SK-N-MC (cell line): ENCODE measurements around the gene ABCB9.

ENCODE experiments used
- EZH2 ChIP-seq: fragments of 200-600 bp; sonication (generic); IDR thresholded peaks from one replicate; pipeline ENCODE4 v1.6.1; 2017; ENCODE audit warnings: antibody characterized with exemption
- POLR2AphosphoS5 ChIP-seq: IDR thresholded peaks from 2 replicates; pipeline ENCODE4 v1.6.1; 2012; ENCODE audit warnings: mild to moderate bottlenecking, low read depth, low read length, borderline replicate concordance

DNA sequence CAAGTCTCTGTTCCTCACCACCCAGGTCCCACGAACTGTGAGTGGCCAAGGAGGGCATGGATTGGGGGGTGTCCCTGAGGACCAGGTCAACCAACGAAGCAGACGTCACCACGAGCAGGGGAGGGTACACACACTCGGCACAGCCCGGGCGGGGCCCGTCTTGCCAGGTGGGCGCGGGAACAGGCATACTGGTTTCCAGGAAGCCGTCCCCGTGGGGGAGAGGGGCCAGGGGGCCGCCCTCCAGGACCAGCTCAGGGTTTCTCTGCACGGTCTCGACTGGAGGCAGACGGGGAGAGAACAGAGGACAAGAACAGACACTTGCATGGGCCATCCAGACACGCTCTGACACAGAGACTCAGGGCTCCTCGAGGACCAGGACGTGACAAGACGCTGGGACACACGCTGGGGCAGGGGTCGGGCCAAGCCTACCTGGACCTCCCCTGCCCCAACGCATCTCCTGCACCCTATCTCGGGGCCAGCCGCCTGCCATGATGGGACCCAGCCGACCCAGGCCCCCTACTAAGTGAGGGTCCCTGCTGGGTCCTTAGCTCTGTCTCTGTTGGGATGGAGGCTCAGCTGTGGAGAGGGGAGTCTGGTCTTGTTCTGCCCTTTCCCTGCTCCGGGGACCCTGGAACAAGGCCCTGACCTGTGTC, 25.5 kb upstream of the ABCB9 start:
- no peak for TF ChIP-seq POLR2AphosphoS5
- TF ChIP-seq EZH2: no peak
